HG03103 (cell line): Measurements from ENCODE around the gene FGF14.
A peak's percentile ranks its signal among the peaks of the same experiment; 100 is the strongest.

ENCODE experiments used
- ATAC-seq: cut with Tn5 transposase; IDR thresholded peaks from one replicate; pipeline ENCODE4 v1.9.1; 2021; ENCODE audit warnings: low read depth; ENCODE audit not compliant: unreplicated experiment

FGF14 gene

GRCh38 chr13:102311901-102312300, 89.9 kb downstream of the FGF14 start:
- peak; percentile 95 for ATAC-seq

GRCh38 chr13:102311419-102311796, 90.4 kb downstream of the FGF14 start:
- ATAC-seq, result no peak

- ATAC-seq, result no peak
Observed at GRCh38 chr13:102310691-102311418, 91.0 kb downstream of the FGF14 start.

GRCh38 chr13:102309110-102309509, 92.7 kb downstream of the FGF14 start:
- ATAC-seq, result no peak

- ATAC-seq, result no peak
Observed at GRCh38 chr13:102302534-102302933, 99.3 kb downstream of the FGF14 start.

- ATAC-seq, result no peak
Observed at GRCh38 chr13:102300379-102300778, 101.5 kb downstream of the FGF14 start.

GRCh38 chr13:102299366-102299765, 102.5 kb downstream of the FGF14 start:
- no peak for ATAC-seq

GRCh38 chr13:102298051-102298450, 103.8 kb downstream of the FGF14 start:
- ATAC-seq, result no peak

GRCh38 chr13:102295316-102296048, 106.4 kb downstream of the FGF14 start:
- no peak for ATAC-seq

- no peak for ATAC-seq
Observed at GRCh38 chr13:102294407-102295018, 107.3 kb downstream of the FGF14 start.

- ATAC-seq, result no peak
Observed at GRCh38 chr13:102293723-102294122, 108.1 kb downstream of the FGF14 start.

- ATAC-seq, result no peak
Observed at GRCh38 chr13:102291587-102292218, 110.1 kb downstream of the FGF14 start.

GRCh38 chr13:102289606-102290005, 112.2 kb downstream of the FGF14 start:
- ATAC-seq, result no peak

GRCh38 chr13:102286326-102286725, 115.5 kb downstream of the FGF14 start:
- no peak for ATAC-seq

GRCh38 chr13:102280366-102280765, 121.5 kb downstream of the FGF14 start:
- ATAC-seq, result no peak

- no peak for ATAC-seq
Observed at GRCh38 chr13:102277286-102277685, 124.6 kb downstream of the FGF14 start.

- no peak for ATAC-seq
Observed at GRCh38 chr13:102276404-102276803, 125.4 kb downstream of the FGF14 start.

- no peak for ATAC-seq
Observed at GRCh38 chr13:102275969-102276368, 125.9 kb downstream of the FGF14 start.

- ATAC-seq, result no peak
Observed at GRCh38 chr13:102273111-102273510, 128.7 kb downstream of the FGF14 start.

GRCh38 chr13:102267191-102267590, 134.7 kb downstream of the FGF14 start:
- no peak for ATAC-seq

- no peak for ATAC-seq
Observed at GRCh38 chr13:102261809-102262208, 140.0 kb downstream of the FGF14 start.
